Dedifferentiated amniotic fluid mesenchymal stem cell (primary cell): ENCODE measurements around the gene USP24.
"Not testable (repeated sequence)": the region's sequence is repeated elsewhere in the genome, so short reads cannot be mapped to it uniquely, and the experiment has no call there.

Experiments
- DNase-seq: peaks from one replicate; pipeline ENCODE4 v3.0.0-alpha.2; 2016; ENCODE audit errors: extremely low spot score

Gene USP24

DNA sequence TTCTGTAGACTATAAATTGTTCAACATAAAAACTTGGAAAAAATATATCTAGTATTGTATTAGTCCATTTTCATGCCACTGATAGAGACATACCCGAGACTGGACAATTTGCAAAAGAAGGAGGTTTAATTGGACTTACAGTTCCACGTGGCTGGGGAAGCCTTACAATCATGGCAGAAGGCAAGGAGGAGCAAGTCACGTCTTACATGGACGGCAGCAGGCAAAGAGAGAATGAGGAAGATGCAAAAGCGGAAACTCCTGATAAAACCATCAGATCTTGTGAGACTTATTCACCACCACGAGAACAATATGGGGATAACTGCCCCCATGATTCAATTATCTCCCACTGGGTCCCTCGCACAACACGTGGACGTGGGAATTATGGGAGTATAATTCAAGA lies 15.4 kb downstream of the USP24 start:
- not testable (repeated sequence) for DNase-seq

DNA sequence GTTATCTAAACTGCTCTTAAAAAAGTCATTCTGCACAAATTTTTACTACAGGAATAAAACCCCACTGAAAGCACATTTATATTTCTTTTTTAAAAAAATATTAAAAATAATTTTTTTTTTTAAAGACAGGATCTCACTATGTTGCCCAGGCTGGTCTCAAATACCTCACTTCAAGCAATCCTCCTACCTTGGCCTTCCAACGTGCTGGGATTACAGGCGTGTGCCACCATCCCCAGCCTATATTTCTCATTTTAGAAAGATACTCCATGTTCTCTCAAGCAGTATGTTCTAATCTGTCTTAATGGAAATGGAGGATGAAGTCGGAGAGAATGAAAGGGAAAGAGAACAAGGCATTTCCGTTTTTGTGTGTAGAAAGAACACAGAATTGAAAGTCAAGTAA lies 17.1 kb downstream of the USP24 start:
- DNase-seq = no peak

DNA sequence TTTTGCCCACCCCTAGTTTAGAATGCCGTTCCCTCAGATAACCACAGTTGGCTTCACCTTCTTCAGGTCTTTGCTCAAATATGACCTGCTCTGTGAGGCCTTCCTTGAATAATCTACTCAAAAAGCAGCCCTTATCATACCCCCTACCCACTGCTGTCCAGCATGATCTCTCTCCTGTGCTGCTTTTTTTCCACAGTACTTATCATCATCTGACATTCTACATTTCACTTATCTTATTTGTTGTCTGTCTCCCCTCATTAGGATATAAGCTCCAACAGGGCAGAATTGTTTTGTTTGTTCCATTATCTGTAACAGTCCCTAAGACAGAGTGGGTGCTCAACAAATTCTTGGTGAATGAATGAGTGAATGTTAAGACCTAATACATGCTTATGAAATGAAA lies 18.1 kb downstream of the USP24 start:
- no peak for DNase-seq

DNA sequence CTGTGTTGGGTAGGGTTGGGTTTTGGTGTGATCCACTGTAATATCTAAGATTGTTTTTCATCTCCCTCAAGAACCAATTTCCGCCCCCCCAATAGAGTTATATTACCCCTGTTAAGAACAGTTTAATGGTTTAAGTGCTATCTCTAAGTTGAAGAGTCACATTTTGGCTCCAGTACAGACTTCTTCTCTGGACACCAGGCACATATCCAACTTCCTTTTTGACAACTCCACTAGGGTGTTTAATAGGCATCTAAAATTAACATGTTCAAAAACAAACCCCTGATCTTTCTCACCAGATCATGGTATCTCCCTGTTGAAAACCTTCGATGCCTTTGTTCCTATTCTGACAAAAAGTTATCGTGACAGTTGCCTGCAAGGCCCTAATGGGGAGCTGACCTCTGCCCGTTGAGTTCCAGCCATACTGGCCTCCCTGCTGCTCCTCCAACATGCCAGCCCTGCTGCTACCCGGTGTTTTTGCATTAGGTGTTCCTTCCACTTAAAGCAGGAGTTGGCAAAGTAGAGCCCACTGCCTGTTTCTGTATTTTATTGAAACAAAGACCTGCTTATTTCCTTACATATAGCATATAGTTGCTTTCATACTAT lies 18.6 kb downstream of the USP24 start:
- DNase-seq = no peak

DNA sequence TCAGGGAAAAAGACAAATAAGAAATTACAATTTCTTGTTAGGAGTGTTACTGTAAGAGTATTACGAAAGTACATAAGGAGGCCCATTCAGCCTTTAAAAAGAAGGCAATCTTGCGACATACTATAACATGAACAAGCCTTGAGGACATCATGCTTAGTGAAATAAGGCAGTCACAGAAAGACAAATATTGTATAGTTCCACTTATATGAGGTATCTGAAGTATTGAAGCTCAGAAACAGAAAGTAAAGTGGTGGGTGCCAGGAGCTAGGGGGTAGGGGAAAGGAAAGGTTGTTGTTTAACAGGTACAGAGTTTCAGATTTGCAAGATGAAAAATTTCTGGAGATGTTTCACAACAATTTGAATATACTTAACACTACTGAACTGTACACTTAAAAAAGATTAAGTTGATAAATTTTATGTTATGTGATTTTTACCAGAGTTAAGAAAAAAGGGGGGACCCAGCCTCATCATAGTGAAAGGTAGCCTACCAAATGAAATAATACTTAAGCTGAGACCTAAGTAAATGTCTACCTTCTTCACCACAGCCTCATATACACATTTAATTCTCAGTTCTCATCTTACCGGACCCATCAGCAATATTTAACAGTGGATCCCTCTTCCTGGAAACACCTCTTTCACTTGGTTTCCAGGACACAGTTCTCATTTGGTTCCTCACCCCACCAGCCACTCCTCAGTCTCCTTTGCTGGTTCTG lies 19.5 kb downstream of the USP24 start:
- no peak for DNase-seq

DNA sequence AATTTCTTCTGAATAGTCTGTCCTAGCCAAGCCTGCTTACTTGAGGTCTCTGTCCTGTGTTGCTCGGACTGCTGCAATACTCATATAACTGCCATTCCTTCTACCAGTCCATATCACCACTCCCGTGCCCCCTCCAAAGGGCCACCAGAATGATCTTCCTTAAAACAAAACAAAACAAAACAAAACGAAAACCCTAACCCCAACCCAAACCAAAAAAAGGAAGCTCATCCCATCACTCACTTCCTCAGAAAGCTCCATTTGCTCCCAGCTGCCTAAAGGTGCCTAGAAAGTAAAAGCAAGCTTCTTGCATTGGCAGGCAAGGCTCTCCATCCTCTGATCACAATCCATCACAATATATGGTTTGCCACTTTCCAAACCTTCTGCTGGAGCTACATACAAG lies 20.3 kb downstream of the USP24 start:
- DNase-seq = no peak

DNA sequence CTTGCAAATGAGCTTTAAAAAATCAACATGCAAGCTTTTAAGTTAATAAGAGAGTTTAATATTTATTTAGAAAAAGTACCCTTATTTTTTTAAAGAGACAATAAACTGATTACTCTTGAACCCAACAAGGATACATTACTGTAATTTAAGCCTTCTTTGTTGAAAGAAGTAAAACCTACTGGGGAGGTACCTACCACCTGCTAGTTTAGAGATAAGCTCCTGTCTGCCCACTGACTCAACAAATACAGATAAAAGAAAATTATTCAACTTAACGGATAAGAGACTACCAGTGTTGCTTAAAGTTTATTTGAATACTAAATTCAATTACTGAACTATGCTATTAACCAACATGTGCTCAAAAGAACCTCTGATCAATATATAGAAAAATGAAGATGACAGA lies 23.1 kb downstream of the USP24 start:
- DNase-seq = no peak

DNA sequence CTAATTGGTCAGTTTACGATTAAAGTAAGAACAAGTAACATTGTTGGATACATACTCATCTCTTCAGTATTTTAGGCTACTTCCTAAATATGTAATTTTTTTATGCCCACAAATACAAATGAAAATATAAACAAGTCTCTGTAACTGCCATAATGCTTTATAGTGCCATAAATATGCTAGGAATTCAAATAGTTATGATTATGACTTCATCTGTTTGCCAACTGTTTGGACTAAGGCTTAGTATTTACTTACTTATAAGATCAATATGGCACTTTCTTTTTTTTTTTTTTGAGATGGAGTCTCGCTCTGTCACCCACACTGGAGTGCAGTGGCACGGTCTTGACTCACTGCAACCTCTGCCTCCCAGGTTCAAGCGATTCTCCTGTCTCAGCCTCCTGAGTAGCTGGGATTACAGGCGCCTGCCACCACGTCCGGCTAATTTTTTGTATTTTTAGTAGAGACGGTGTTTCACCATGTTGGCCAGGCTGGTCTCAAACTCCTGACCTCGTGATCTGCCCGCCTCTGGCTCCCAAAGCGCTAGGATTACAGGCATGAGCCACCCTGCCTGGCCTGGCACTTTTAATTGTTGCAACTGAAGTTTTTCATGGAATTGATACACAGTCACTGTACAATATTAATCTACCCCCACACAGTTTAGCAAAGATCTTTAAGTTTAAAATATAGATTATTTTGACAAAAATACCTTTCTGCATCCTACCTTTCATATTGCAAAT lies 23.8 kb downstream of the USP24 start:
- DNase-seq = peak; percentile 48

DNA sequence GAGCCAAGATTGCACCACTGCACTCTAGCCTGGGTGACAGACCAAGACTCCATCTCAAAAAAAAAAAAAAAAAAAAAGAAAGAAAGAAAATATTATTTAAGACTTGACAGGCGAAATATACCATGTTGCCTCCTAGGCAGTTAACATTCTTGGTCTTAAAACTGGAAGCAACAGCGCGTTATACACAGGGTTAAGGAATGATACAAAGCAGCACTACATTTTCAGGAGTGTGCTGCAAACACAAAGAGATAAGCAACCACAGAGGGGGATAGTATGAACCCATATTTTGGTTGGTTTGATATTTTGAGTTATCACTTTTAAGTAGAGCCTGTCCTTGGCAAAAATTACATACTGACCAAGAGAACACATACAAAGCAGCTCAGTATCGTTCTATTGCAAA lies 25.1 kb downstream of the USP24 start:
- no peak for DNase-seq

DNA sequence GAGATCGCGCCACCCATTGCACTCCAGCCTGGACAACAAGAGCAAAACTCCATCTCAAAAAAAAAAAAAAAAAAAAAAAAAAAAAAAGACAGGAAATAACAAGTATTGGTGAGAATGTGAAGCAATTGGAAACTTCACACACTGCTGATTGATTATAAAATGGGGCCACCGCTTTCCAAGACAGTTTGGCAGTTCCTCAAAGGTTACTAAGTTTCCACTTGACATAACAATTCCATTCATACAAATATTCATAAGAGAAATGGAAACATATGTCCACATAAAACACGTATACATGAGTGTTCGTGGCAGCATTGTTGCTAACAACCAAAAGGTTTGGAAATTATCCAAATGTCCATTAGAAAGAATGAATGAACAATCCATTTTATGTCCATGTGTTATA lies 26.3 kb downstream of the USP24 start:
- no peak for DNase-seq

DNA sequence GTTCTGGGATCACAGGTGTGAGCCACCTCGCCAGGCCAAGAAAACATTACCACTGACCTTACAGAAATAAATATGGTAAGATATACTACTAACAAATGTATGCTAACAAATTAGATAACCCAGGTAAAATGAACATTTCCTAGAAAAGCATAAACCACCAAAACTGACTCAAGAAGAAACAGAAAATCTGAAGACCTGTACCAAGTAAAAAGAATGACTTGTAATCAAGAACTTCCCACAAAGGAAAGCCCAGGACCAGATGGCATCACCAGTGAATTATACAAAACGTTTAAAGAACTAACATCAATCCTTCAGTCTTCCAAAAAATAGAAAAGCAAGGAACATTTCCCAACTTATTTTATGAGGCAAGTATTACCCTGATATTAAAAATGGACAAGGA lies 29.3 kb downstream of the USP24 start:
- DNase-seq = no peak

DNA sequence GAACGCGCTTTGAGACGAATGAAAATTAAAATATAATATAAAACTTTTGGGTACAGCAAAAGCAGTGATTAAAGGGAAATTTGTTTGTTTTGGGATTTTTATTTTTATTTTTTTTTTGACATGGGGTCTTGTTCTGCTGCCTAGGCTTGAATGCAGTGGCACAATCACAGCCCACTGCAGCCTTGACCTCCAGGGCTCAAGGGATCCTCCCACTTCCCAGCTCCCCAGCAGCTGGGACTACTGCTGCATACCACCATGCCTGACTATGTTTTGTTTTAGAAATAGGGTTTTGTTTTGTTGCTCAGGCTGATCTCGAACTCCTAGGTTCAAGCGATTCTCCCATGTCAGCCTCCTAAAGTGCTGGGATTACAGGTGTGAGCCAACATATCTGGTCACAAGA lies 30.3 kb downstream of the USP24 start:
- no peak for DNase-seq

DNA sequence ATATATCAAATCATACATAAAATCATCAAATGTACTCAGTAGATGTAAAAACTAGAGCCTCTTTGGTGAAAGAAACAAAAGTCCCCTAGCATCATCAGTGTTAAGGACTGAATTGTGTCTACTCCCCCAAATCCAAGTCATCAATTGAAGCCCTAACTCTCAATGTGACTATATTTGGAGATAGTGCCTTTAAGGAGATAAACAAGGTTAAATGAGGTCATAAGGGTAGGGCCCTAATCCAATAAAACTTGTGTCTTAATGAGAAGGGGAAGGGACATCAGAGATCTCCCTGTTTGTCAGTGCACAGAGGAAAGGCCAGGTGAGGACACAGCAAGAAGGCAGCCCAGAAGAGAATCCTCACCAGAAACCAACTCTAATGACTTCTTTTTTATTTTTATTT lies 33.5 kb downstream of the USP24 start:
- no peak for DNase-seq

DNA sequence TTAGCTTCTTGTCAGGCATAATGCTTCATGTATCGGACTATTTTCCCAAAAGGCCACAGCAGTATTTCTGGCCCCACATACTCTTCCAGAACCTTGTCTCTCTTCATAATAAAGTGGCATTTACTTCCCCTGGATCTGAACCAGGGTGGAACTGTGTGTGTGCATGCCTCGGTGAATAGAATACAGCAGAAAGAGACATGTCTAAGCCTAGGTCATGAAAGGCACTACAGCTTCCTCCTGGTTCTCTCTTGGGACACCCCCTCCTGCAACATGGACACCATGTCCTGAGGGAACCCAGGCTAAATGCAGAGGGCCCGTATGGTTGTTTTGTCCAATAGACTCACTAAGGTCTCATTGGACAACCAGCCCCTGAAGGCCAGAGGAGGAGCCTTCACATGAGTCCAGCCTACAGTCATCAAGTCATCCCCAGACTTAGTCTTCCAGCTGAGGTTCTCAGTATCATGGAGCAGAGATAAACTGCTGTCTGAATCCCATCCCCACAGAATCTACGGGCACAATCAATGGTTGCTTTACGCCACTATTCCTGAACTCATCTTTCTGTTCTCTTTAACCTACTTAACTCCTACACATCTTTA lies 35.0 kb downstream of the USP24 start:
- no peak for DNase-seq

DNA sequence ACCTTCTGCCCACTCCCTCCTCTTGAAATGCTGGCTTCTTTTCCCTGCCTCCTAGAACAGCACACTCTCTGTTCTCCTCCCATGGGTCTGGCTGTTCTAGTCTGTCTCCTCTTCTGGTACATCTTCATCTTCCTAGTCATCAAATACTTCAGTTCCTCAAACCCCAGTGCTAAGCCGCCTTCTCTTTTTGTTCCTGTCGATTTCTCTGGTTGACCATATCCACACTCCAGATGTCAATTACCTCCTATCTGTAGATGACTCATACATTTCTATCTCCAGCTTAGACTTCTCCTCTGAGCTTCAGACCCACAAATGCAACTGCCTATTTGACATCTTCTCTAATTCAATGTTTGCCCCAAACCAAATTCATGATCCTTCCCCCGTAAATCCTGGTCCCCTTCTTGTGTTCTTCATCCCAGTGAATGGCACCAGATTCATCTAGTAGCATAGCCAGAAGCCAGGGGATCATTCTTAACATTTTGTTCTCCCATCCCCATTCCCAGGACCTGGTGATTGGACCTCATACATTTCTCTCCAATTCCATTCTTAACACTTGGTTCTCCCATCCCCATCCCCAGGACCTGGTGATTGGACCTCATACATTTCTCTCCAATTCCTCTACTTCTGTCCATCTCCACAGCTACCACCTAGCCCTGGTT lies 35.9 kb downstream of the USP24 start:
- no peak for DNase-seq

DNA sequence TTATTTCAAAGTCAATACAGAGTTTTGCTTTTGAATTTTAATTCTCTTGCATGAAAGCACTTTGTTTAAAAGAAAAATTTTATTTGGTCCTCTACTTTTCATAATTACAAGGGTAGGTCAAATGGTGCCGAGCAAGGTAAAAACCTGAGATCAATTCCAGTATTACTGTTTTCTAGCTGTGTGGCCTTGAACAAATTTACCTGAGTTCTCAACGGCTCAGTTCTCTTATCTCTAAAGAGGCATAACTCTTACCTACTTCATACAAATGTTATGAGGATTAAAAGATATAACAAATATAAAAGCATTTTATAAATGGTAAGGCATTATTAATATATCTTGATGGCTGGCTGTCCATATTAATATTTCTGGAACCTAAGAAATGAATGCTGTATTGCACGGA lies 42.5 kb downstream of the USP24 start:
- DNase-seq = no peak

DNA sequence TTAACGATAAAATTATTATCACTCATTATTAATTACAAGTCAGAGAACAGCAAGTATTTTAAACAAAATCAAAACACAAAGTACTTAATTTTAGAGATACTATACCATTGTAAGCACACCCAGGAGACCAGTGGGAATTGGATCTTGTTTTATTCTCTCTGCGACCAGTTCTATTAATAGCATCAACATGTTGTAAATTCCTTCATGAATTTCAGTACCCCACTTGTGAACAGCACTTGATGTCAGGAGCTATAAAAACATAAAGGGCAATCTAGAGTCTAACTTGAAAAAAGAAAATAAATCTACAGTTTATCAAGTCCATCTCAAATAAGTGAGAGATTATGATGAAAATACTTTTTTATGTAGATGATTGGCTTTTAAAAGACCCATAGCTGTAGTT lies 42.9 kb downstream of the USP24 start:
- DNase-seq = no peak

DNA sequence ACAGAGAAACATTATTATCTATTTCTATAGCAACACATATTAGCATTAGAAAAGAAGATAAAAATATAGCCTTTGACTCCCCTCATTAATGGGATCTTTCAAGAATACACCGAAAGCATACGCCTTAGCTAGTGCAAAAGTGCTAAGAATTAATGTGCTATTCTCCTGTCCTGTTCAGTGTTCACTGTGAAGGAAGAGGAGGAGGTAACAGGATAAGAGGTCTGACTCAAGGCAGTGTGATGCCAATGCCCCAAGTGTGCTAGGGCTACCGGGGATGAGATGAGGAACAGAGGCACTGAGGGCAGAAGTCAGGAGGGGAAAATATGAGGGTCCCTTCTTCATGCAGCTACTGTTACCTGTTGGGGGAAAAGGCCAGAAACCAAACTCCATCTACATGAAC lies 43.5 kb downstream of the USP24 start:
- DNase-seq = no peak

DNA sequence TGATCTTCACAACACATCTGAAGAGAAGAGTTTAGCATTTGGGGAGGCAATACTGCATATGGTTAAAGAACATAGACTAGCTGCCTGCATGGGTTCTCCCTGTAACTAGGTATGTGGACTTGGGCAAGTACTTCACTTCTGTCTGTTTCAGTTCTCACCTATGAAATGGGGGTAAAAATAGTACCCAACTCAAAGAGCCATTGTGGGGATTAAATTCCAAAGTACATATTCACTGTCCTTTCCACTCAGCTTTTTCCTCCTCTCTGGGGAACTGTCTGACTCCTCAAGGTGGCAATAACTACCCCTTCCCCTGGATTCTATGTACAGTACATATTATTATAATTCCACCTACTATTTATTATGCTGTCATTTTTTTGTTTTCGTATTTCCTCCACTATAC lies 44.7 kb downstream of the USP24 start:
- no peak for DNase-seq

DNA sequence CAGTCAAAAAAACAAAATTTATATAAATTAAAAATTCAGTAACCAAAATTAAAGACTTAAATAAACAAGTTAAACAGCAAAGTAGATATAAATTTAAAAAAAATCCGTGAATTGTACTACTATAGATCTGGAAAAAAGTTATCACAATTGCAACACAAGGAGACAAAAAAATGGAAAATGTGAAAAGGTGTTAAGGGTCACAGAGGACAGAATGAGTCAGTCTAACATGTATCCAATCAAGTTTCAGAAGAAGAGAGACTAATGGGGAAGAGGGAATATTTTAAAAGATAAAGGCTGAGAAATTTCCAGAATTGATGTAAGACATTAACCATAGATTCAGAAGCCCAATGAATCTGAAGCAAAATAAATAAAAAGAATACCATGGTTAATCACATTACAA lies 46.0 kb downstream of the USP24 start:
- DNase-seq = no peak

DNA sequence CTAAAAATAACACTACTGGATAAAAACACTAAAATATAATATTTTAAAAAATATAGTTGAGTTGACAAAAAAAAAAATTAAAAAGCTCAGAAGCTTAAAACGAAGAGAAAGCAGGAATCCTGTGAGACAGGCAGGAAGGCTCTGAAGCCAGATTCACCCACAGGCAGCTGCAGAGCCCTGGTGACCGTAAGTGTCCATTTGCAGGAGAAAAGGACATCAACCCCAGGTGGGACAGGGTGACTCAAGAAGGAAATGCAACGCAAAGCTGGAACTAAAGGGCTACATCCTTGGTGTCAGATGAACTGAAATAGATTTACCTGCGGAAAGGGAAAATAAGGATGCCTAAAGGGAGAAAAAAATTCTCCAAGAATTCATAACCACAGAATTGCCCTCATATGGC lies 46.8 kb downstream of the USP24 start:
- no peak for DNase-seq

DNA sequence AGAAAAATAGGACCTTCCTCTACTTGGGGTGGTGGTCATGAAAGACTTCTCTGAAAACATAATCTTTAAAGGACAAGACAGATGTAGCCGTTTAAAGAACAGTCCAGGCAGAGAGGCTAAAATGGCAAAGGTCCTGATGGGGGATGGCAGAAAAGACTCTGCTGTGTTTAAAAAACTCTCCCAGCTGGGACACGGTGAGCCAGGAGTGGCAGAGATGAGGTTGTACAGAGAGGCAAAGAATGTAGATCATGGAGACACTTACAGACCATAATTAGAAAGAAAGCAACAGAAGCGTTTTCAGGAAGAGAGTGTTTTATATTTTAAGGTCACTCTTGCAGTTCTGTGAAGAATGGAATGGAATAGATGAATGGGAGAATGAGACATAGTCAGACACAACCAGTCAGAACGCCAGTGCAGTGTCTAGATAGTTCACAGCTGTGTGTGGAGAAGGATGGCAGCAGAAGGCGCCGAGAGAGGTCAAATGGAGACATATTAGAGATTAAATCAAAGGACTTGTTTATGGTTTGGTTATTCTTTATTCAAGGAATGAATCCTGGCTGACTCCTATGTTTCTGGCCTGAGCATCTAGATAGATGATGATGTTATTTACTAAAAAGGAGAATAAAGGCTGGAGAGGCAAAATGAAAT lies 47.8 kb downstream of the USP24 start:
- DNase-seq = no peak
